ENCODE data around the gene SLC11A1. TPM values are rescaled to one million over a fixed set of nuclear protein-coding genes. Genes with fewer than 3 reads are reported as not detected.

Gene SLC11A1, protein sequence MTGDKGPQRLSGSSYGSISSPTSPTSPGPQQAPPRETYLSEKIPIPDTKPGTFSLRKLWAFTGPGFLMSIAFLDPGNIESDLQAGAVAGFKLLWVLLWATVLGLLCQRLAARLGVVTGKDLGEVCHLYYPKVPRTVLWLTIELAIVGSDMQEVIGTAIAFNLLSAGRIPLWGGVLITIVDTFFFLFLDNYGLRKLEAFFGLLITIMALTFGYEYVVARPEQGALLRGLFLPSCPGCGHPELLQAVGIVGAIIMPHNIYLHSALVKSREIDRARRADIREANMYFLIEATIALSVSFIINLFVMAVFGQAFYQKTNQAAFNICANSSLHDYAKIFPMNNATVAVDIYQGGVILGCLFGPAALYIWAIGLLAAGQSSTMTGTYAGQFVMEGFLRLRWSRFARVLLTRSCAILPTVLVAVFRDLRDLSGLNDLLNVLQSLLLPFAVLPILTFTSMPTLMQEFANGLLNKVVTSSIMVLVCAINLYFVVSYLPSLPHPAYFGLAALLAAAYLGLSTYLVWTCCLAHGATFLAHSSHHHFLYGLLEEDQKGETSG
- total RNA-seq: 3.3 TPM

DNA sequence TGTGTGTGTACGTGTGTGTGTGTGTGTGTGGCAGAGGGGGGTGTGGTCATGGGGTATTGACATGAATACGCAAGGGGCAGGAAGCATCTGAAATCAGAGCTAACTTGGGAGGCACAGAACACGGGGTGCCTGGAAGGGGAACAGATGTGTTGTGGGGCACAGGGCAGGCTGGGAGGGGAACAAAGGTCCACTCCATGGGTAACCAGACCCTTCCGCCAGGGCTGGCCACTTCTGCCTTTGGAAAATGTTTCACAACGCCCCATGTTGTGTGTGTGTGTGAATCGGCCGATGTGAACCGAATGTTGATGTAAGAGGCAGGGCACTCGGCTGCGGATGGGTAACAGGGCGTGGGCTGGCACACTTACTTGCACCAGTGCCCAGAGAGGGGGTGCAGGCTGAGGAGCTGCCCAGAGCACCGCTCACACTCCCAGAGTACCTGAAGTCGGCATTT is at the start of gene SLC11A1:
Gene SLC11A1 (plus strand): TSS at position 358 of the 451 bp plus-strand sequence. CDS start 96 bp downstream, outside the sequence.
- DNase-seq (ENCODE audit: low spot score) (peak; percentile 67), ATAC-seq (peak; percentile 71)

DNA sequence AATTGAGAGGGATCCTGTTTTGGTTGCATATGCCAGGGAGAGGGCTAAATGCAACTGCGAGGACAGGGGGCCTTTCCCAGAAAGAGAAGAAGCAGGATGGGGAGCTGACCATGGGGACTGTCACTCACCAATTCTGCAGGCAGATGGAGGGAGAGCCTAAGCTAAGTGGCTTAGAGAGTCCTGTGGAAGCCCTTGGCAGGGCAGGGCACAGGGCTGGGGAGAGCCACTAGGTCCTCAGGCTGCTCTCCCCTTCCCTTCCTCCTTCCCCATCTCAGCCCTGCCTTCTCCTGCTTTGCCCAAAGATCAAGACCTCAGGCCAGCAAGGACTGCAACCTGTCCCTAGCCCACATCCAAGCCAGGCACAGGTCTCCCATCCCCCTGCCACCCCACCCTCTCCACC is 49.8 kb upstream of the SLC11A1 start:
- no peak for ATAC-seq
- no peak for DNase-seq (ENCODE audit: low spot score)

DNA sequence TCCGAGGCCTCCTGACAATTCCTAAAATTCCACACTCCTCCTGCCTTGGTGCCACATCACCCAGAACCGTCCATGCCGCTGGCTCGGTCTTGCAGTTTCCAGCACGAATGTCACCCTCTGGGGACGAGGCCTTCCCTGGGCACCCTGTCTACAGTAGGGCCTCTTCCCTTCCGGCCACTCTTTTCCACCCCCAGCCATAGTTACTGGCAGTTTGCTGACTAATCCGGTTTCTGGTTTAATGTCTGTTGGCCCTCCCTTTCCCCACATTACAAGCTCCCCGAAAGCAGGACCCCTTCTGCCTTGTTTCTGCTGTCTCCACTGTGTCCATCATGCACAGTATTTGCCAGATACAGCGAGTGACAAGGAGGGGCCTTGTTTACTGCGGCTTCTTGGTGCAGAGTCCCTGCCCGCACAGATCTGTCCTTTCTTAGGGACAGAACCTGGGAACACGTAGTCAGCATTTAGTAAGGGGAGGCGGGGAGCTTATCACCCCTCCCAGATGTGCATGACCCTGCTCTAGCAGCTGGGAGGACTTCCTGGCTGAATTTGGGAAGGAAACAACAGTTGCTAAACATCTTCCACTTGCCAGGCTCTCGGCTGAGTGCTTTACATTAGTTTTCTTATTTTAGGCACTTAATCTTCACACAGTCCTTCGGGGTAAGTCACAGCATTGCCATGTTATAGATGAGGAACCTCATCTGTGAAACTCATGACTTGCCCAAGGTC is 49.0 kb upstream of the SLC11A1 start:
- DNase-seq (ENCODE audit: low spot score) (no peak), ATAC-seq (peak; percentile 42)

DNA sequence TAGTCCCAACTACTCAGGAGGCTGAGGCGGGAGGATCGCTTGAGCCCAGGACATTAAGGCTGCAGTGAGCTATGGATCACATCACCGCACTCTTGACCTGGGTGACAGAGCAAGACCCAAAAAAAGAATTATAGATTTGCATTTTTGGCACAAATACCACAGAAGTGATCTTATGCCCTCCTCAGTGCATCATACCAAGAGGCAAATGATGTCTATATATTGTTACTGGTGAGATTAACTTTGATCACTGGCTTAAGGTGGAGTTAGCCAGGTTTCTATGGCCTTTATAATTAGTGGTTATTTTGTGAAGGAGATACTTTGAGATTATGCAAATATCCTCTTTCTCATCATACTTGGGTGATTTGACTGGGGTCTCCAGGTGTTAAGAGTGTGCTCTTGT is 47.5 kb upstream of the SLC11A1 start:
- ATAC-seq (no peak), DNase-seq (ENCODE audit: low spot score) (no peak)

DNA sequence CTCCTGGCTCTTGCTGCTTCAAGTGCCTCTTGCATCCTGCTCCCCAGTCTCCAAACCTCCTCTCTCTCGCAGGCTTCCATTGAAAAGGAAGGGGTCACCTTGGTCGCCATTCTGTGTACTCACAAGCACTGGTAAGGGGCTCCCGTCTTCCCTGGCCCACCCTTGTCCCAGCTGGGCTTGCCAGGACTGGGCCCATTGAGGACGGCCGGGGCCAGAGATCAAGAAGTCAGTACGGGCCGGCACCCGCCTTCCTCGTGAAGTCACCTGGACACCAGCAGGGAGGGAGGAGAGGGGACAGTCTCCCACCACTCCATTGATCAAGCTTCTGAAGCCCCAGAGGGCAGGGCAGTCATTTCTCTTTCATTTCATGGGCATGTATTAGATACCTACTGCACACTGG is 41.4 kb upstream of the SLC11A1 start:
- no peak for DNase-seq (ENCODE audit: low spot score)

DNA sequence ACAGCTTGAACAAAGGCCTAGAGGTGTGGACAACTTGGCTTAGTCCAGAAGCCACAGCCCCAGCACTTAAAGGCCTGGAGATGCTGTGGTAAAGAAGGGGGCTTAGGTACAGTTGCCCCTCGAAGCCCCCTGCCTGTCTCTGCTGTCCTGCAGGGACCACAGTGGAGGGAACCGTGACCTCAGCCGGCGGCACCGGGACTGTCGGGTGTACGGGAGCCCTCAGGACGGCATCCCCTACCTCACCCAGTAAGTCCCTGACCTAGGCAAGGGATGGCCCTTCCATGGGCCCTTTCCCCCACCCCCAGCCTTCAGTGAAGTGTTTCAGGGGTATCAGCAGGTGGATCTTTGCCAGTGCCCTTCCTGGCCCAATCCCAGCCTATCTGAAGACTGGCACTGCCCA is 40.7 kb upstream of the SLC11A1 start:
- ATAC-seq: no peak
- DNase-seq (ENCODE audit: low spot score): no peak

More for the DNA sequence above, 41.4 kb upstream of the SLC11A1 start:
- no peak for ATAC-seq

DNA sequence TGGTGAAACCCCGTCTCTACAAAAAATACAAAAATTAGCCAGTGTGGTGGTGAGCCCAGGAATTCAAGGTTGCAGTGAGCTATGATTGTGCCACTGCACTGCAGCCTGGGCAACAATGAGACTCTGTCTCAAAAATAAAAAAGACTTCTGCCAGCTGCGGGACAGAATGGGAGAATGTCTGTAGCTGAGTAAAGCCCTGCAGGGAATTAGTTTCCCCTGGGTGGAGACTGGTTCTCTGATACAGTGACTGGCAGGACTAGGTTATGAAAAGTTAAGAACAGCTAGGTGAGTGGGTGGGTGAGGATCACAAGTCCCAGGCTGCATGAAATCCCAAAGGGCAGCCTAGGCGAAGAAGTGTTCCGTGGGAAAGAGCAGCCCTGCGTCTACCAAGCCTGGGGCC is 39.2 kb upstream of the SLC11A1 start:
- DNase-seq (ENCODE audit: low spot score) (no peak), ATAC-seq (no peak)

DNA sequence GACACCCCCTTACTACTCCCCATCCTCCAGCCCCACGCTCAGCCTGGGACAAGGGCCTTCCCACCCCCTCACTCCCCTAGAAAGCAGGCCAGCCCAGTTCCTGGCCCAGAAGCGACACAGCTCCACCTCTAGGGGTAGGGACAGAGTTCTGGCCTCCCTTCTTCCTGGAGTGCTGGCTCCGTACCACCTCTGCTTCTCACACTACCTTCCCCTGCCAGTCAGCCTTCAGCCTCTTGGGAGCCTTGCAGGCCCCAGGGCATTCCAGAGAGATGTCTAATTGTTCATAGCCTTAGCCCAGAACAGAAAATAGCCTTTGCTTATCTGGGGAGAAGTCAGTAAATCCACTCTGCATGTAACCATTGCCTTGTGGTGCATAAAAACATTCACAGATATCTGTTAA is 38.5 kb upstream of the SLC11A1 start:
- no peak for DNase-seq (ENCODE audit: low spot score)
- peak; percentile 8 for ATAC-seq

DNA sequence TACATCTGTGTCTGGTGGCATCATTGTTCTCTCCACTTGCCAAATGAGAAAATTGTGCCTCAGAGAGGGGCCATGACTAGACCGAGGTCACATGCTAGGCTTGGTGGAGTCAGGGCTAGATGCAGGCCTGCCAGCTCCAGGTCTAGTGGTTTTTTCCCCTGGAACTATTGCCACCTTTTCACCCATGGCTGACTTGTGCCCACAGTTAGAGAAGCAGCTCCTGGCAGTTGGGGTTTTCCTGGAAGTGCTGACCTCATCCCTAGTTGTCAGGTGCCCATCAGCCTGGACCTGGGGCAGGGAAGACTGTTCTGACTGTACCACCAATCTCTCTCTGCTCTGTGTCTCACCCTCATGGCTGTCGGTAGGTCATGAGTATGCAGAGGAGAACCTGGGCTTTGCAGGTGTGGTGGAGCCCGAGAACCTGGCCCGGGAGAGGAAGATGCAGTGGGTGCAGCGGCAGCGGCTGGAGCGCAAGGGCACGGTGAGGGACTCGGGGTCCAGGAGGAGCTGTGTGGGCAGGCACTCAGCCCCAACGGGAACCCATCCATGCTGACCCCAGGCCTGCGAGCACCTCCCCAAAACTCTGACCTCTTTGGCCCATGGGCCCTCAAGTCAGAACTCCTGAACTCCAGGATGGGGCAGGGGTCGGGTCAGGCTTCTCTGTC is 37.9 kb upstream of the SLC11A1 start:
- DNase-seq (ENCODE audit: low spot score) (no peak), ATAC-seq (no peak)

DNA sequence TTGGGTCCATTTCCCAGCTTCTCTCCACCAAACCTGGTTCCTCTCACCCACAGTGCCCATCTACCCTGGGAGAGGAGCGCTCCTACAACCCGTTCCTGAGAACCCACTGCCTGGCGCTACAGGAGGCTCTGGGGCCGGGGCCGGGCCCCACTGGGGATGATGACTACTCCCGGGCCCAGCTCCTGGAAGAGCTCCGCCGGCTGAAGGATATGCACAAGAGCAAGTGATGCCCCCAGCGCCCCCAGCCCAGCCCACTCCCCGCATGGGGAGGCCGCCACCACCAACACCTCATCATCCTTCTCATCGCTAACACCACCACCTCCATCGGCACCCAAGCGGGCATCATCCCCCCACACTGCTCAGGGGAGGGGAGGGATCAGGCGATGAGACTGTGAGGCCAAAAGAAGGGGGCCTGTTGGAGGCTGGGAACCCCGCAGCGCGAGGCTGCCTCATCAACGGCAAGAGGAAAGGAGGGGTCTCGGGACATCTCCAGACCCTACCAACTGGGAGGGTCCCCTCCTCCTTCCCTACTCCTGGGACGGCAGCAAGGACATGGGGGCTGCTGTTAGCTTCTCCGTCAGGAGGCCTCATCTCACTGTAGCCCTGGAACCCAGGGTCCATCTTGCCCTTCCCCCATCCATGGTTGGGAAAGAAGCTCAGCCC is 37.2 kb upstream of the SLC11A1 start:
- no peak for ATAC-seq
- DNase-seq (ENCODE audit: low spot score): no peak

DNA sequence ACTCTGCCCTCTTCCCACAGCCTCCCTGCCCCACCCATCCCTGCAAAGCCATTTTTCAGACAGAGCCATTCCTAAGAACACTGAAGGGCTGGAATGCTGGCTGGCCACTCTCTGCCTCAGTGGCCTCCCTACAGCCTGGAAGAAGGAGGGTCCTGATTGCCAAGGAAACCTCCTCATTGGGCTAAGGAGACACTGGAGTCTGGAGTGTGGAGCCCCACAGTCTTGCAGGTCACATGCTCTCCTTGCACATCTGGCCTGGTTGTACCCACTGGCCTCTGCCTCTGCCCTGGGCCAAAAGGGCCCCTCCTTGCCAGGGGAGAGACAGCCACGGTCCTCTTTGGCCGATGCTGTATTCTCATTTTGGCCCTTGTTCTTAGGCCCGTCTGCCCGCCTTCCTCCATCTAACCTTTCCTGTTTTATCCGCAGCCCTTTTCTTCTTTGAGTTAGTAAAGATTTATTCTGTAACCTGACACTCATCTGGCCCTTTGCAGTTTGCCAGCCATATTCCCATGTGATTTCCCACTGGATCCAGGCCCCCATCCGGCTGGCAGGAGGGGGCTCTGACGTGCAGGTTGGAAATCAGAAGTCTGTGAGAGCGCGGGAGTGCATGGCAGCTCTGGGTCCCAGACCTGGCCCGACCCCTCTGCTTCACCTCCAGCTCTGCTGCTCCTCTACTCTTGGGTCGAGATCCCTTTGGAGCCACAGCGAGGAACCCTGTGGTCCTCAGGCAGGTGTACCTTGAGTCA is 36.4 kb upstream of the SLC11A1 start:
- DNase-seq (ENCODE audit: low spot score) (no peak), ATAC-seq (no peak)

DNA sequence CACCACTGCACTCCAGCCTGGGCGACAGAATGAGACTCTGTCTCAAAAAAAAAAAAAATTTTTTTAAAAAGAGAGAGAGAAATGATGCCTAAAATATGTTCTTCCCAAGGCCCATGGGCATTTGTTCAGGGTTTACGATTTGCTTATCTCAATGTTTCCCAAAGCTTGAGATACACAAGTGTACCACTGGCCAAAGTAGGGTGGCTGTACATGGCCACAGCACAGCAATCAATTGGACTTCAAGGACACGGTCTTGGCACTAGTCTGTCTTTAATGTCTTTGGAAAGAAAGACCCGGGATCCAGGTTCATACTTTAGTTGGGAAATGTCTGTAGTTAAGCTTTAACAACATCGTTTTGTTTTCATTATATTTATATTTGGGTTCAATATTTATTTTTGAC is 34.9 kb upstream of the SLC11A1 start:
- ATAC-seq (peak; percentile 50), DNase-seq (ENCODE audit: low spot score) (no peak)

DNA sequence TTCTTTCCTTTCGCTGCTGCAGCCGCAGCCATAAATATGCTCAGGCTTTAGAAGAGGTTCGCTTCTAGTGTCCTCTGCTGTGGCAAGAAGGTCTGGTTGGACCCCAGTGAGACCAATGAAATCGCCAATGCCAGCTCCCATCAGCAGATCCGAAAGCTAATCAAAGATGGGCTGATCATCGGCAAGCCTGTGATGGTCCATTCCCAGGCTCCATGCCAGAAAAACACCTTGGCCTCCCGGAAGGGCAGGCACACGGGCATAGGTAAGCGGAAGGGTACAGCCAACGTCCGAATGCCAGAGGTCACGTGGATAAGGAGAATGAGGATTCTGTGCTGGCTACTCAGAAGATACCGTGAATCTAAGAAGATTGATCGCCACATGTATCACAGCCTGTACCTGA is 28.0 kb upstream of the SLC11A1 start:
- DNase-seq (ENCODE audit: low spot score): no peak
- no peak for ATAC-seq

DNA sequence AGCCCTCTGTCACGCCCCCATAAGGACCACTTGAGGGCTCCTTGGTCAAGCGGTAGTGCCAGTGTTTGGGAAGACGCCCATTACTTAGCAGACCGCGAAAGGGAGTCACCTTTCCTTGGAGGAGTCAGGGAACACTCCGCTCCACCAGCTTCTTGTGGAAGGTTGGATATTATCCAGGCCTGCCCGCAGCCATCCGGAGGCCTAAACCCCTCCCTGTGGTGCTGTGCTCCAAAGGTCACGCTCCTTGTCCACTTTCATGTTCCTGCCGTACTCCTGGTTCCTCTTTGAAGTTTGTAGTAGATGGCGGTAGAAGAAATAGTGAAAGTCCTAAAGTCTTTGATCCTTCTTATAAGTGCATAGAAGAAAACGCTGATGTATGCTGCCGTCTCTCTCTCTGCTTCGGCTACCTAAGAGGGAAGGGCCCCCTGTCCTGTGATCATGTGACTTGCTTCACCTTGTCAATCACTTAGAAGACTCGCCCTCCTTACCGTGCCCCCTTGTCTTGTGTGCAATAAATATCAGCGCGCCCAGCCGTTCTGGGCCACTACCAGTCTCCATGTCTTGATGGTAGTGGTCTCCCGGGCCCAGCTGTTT is 27.1 kb upstream of the SLC11A1 start:
- ATAC-seq: no peak
- DNase-seq (ENCODE audit: low spot score): no peak

DNA sequence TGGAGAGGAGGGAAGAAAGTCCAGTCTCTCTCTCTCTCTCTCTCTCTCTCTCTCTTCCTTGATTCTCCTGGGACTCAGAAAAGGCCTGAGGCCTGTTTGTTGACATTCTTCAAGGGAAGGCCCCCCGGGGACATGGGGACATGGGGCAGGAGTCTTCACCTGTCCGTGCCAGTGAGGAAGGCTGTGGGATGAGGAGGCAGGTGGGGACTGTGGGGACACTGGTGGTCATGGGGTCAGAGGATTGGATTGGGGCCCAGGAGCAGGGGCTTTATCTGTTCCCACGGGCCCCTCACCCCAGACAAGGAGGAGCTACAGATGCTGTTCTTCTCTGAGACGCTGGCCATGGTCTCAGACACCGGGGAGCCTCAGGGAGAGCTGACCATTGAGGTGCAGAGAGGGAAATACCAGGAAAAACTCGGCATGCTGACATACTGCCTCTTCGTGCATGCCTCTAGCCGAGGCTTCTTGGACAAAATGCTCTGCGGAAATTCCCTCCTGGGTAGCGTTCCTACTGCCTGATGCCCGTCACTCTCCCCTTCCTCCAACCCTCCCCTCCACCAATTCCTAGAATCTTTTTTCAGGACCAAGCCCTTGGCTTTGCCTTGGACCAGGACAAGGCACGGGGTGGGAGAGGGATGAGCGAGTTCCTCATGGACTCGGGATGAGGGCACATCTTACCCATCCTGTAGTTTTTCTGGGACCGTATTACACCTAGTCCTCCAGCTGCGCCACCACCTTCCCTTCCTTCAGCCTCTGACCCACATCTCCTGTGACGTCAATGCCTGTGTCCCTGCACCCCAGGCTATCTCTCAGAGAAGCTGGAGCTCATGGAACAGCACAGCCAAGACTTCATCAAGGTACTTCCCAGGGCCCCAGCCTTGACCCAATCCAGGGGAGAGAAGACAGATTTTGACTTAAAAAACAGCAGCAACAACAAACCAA is 24.6 kb upstream of the SLC11A1 start:
- no peak for DNase-seq (ENCODE audit: low spot score)
- no peak for ATAC-seq

DNA sequence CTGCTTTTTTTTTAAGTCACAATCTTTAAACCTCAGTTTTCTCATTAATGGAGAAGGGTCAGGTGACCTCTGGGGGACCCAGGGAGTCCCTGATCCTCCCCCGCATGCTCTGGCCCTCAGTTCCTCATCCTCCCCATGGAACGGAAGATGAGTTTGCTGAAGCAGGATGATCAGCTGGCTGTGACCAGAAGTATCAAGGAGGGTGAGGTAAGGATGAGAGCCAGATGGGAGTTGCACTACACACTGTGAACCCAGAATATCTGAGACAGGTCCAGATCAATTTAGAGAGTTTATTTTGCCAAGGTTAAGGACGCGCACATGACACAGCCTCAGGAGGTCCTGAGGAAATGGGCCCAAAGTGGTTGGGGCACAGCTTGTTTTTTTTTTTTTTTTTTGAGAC is 21.6 kb upstream of the SLC11A1 start:
- ATAC-seq (no peak), DNase-seq (ENCODE audit: low spot score) (no peak)

DNA sequence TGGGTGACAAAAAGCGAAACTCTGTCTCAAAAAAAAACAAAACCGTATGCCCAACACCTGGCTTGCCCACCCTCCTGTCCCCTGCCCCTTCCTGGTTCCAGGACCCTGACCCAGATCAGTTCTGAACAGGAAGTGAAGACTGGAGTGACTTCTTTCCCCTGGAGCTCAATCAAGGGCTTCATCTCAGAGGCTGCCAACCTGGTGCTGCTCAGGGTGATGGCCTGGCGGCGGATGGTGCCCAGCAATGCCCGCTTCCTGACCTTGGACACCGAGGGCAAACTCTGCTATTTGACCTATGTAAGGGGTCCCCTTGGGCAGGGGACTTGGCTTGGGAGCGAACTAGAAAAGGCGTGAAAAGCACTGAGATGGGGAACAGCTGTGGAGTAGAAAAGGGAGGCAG is 19.5 kb upstream of the SLC11A1 start:
- ATAC-seq: no peak
- no peak for DNase-seq (ENCODE audit: low spot score)

DNA sequence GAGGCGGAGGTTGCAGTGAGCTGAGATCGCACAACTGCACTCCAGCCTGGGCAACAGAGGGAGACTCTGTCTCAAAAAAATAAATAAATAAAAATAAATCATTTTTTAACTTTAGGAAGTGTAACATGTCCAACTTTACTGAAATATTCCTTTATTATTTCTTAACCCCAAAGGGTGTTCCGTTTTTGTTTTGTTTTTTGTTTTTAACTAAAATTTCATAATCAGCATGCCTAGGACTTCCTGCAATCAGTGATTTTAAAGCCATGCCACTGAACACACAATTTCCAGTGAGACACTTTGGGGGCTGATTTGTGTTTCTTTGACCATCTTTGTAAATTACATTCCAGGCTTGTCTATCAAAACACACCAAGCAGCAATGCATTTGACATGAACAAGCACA is 18.3 kb upstream of the SLC11A1 start:
- DNase-seq (ENCODE audit: low spot score): no peak
- no peak for ATAC-seq

DNA sequence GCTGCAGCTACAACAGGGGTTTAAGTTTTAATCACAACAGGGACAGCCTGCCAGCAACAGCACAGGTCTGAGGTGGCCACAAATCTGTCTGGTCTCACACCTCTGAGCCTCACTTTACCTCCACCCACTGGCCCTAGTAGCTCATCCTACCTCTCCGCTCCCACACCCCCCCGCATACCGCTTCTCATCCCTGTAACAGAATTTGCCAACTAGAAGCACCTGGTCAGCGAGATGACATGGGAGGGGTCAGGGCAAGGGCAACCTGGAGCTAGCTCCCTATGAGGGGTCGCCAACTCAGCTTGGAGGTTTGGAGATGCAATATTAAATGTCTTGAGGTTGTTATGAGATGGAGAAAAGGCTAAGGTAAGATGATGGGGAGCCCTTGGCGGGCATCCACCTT is 17.9 kb upstream of the SLC11A1 start:
- DNase-seq (ENCODE audit: low spot score) (no peak), ATAC-seq (no peak)
